ENCODE results near the gene GTF2A2.

Gene GTF2A2

DNA sequence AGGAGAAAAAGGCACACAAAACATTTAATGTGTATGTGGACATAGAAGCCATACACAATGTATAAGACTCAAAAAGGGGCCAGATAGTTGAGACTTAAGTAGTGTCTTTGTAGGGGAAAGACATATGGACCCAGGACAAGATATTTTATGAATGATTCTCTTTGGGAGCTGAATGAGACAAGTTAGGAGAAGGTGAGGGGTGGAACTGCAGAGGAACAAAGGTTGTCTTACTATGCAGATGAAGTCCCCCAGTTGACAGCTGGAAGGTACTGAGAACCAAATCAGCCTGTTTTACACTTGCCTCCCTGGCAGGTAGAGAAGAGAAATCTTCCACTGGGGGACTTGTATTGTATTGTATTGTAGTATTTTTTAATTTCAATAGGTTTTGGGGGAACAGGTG lies 60.7 kb downstream of the GTF2A2 start:
- H3K36me3 ChIP-seq (ENCODE audit: insufficient read depth, low read length): no peaks in the 10 kb centered on the region
- H3K4me1 ChIP-seq (ENCODE audit: control insufficient read depth, insufficient read depth, low read length): peaks cover 2% of the 10 kb centered on the region
- no peaks in the 10 kb centered on the region for H3K9me3 ChIP-seq (replicated peaks; ENCODE audit: low read length)
- no peak overlapping the region for H3K4me3 ChIP-seq (ENCODE audit: low read length)
- no peak overlapping the region for H3K9ac ChIP-seq (ENCODE audit: low read depth, low read length)
- H3K4me2 ChIP-seq (ENCODE audit: low read length): no peak overlapping the region
- H3K27me3 ChIP-seq (ENCODE audit: control insufficient read depth, insufficient read depth, low read length): peaks cover 15% of the 10 kb centered on the region

DNA sequence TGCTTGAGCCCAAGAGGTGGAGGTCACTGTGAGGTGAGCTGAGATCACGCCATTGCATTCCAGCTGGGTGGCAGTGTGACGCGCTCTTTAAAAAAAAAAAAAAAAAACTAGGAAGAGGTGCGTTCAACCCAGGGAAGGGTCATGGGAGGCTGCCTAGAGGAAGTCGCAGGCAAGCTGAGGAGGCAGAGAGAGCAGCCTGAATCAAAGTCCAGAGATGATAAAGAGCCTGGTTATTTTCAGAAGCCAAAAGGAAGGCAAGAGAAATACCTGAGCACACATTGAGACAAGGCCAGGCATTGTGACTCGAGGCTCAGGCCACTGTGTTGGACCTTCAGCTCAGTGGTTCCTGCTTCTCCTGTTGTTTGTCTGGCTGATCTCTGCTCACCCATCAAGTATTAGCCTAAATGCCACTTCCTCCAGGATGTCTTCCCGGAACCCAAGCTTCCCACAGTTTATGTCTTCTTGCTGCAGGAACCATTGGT lies 61.8 kb downstream of the GTF2A2 start:
- Histone ChIP-seq H3K27me3 (ENCODE audit: control insufficient read depth, insufficient read depth, low read length) (peaks cover 24% of the 10 kb centered on the region), H3K36me3 (ENCODE audit: insufficient read depth, low read length) (no peaks in the 10 kb centered on the region), H3K4me2 (ENCODE audit: low read length) (no peak overlapping the region)

DNA sequence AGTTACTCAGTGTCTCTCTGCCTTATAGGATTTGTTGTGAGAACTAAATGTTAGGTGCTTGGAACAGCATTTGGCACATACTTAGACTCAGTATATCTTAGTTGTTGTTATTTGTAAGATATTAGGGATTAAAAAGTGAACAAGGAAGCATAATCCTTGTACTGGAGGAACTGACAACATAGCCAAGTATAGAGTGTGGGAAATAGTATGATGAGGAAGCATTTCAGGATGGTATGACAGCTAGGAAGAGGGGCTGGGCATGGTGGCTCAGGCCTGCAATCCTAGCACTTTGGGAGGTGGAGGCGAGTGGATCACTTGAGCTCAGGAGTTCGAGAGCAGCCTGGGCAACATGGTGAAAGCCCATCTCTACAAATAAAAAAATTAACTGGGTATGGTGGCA lies 62.3 kb downstream of the GTF2A2 start:
- H3K27me3 ChIP-seq (ENCODE audit: control insufficient read depth, insufficient read depth, low read length): peaks cover 24% of the 10 kb centered on the region
- H3K4me3 ChIP-seq (ENCODE audit: low read length): no peak overlapping the region
- no peak overlapping the region for H3K9ac ChIP-seq (ENCODE audit: low read depth, low read length)
- peaks cover 2% of the 10 kb centered on the region for H3K4me1 ChIP-seq (ENCODE audit: control insufficient read depth, insufficient read depth, low read length)
- no peak overlapping the region for H3K4me2 ChIP-seq (ENCODE audit: low read length)
- no peaks in the 10 kb centered on the region for H3K9me3 ChIP-seq (replicated peaks; ENCODE audit: low read length)
- no peaks in the 10 kb centered on the region for H3K36me3 ChIP-seq (ENCODE audit: insufficient read depth, low read length)

More for the DNA sequence above, 61.8 kb downstream of the GTF2A2 start:
- Histone ChIP-seq H3K9me3 (replicated peaks; ENCODE audit: low read length) (no peaks in the 10 kb centered on the region), H3K9ac (ENCODE audit: low read depth, low read length) (no peak overlapping the region), H3K4me3 (ENCODE audit: low read length) (no peak overlapping the region), H3K4me1 (ENCODE audit: control insufficient read depth, insufficient read depth, low read length) (peaks cover 2% of the 10 kb centered on the region)

DNA sequence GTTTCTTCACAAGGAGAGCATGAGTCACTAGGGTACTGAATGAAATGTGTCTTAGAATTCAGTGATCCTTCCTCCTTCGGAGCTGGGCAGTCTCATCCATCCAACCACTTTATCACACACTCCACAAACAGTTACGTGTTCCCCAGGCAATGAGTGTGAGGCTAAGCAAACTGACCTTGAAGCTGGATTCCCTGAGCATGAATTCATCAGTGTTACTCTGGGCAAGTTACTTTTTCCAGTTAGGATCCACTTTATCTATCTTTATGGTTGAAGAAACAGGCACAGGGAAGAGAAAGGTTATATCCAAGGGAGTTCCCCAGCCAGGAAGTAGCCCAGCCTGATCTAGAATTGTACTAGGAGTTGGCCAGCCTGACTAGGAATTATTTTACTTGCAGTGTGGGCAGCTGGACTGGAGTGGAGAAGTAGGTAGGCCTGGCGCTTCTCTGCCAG lies 62.8 kb downstream of the GTF2A2 start:
- no peak overlapping the region for H3K4me3 ChIP-seq (ENCODE audit: low read length)
- no peaks in the 10 kb centered on the region for H3K9me3 ChIP-seq (replicated peaks; ENCODE audit: low read length)
- H3K4me1 ChIP-seq (ENCODE audit: control insufficient read depth, insufficient read depth, low read length): peaks cover 2% of the 10 kb centered on the region
- no peaks in the 10 kb centered on the region for H3K36me3 ChIP-seq (ENCODE audit: insufficient read depth, low read length)
- H3K27me3 ChIP-seq (ENCODE audit: control insufficient read depth, insufficient read depth, low read length): peaks cover 24% of the 10 kb centered on the region
- H3K9ac ChIP-seq (ENCODE audit: low read depth, low read length): no peak overlapping the region
- no peak overlapping the region for H3K4me2 ChIP-seq (ENCODE audit: low read length)

DNA sequence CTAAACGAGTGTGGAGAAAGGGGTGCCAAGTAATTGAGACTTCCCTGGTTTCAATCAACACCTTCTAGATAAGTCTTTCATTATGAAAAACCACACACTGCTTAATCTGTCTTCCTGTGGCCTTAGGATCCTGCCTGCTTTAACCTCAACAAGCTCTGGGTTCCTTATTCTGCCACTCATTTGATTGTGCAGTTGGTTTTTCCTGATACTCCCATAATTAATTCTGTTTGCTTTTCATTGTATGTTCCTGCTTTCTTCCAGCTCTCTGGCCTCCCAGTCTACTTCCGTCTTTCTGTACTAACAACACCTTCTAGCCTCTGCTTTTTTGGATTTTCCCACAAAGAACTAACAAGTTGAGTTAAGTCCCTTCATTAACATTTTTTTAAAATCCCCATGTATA lies 66.0 kb downstream of the GTF2A2 start:
- H3K36me3 ChIP-seq (ENCODE audit: insufficient read depth, low read length): no peaks in the 10 kb centered on the region
- H3K9ac ChIP-seq (ENCODE audit: low read depth, low read length): no peak overlapping the region
- no peak overlapping the region for H3K4me2 ChIP-seq (ENCODE audit: low read length)
- H3K4me1 ChIP-seq (ENCODE audit: control insufficient read depth, insufficient read depth, low read length): peaks cover 2% of the 10 kb centered on the region
- H3K9me3 ChIP-seq (replicated peaks; ENCODE audit: low read length): no peaks in the 10 kb centered on the region
- peaks cover 11% of the 10 kb centered on the region for H3K27me3 ChIP-seq (ENCODE audit: control insufficient read depth, insufficient read depth, low read length)
- no peak overlapping the region for H3K4me3 ChIP-seq (ENCODE audit: low read length)

DNA sequence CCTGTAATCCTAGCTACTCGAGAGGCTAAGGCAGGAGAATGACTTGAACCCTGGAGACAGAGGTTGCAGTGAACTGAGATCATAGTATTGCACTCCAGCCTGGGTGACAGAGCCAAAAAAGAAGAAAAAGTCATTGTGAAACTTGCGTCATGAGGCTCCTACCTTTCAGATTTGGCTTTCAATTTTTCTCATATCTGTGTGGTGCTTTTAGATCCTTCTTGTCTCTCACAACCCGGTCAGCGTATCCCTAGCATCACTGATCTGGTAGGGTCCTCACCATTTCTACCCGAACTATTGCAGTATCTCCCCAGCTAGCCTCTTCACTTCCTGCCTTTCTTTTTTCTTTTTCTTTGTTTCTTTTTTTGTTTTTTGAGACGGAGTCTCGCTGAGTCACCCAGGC lies 67.3 kb downstream of the GTF2A2 start:
- H3K27me3 ChIP-seq (ENCODE audit: control insufficient read depth, insufficient read depth, low read length): peaks cover 9% of the 10 kb centered on the region

More for the DNA sequence above, 67.3 kb downstream of the GTF2A2 start:
- no peaks in the 10 kb centered on the region for H3K36me3 ChIP-seq (ENCODE audit: insufficient read depth, low read length)
- H3K9me3 ChIP-seq (replicated peaks; ENCODE audit: low read length): no peaks in the 10 kb centered on the region
- no peak overlapping the region for H3K4me3 ChIP-seq (ENCODE audit: low read length)
- peaks cover 2% of the 10 kb centered on the region for H3K4me1 ChIP-seq (ENCODE audit: control insufficient read depth, insufficient read depth, low read length)
- no peak overlapping the region for H3K9ac ChIP-seq (ENCODE audit: low read depth, low read length)
- no peak overlapping the region for H3K4me2 ChIP-seq (ENCODE audit: low read length)

Measured in skeletal muscle satellite cell (primary cell).